GM21576 (cell line): ENCODE results near the gene KLHL36.
A peak's percentile ranks its signal among the peaks of the same experiment; 100 is the strongest.

Experiments used
- ATAC-seq: cut with Tn5 transposase; IDR thresholded peaks from one replicate; pipeline ENCODE4 v1.9.1; 2021; ENCODE audit warnings: mild to moderate bottlenecking, moderate library complexity; ENCODE audit not compliant: unreplicated experiment

Gene KLHL36

DNA sequence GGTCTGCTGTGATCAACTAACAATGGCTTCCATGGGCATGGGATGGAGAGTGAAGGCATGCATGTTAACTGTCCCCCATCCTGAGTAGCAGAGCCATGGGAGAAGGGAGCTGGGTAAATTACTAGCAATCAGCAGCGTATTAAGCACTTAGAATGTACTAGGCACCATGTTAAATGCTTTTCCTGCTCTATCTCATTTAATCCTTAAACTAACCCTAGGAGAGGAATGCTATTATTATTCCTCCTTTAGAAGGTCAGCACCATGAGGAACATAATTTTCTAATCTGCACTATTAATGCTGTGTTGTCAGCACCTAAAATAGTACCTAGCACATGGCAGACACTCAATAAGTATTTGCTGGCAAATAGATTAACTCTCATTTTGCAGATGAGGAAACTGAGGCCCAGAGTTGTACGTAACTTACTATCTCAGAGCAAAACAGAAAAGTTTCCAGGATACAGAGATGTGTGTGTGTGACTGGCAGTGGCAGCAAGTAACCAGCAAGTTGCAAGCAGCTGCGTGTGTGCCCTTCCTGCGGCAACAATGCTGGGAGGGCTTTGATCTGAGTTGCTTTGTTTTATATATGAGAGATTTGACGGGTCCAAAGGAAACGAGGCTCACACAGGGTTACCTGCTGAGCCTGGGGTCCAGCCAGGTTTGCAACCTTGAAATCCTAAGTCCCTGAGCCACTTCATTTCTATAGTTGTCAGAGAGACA is 6.5 kb upstream of the KLHL36 start:
- no peak for ATAC-seq

DNA sequence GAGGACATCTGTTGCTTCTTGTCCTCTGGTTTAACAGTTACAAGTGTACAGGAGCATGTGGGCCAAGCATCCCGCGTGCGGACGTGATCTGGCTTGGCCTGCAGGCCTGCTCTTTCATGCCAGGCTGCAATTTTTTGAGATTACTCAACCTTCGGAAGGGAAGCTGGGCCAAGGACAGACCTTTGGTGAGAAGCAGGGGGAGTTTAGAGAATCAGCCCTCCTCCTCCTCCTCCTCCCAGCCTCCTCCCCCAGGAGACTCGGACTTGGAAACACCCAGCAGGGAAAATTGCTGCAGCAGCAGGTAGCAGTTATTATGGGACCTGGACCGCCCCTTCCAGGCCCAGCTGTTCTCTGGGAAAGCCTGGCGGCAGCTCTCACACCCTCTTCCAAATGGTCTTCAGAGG is 5.1 kb upstream of the KLHL36 start:
- no peak for ATAC-seq

DNA sequence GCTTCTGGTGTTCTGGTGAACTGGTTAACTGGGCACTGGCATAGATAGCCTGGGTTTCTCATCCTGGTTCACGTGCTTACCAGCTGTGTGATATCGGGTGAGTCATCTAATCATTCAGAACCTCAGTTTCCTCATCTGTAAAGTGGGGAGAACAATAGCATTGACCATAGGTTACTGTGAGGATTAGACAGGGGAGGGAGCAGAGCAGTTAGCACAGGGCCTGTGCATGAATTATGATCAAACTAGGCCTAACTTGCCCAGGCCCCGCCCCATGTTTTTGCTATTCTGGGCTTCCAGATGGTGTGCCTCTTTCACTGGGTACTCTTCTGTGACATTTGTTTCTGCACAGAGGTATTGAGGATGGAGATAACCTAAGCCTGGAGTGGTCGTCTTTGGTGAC is 4.6 kb upstream of the KLHL36 start:
- peak; percentile 32 for ATAC-seq

DNA sequence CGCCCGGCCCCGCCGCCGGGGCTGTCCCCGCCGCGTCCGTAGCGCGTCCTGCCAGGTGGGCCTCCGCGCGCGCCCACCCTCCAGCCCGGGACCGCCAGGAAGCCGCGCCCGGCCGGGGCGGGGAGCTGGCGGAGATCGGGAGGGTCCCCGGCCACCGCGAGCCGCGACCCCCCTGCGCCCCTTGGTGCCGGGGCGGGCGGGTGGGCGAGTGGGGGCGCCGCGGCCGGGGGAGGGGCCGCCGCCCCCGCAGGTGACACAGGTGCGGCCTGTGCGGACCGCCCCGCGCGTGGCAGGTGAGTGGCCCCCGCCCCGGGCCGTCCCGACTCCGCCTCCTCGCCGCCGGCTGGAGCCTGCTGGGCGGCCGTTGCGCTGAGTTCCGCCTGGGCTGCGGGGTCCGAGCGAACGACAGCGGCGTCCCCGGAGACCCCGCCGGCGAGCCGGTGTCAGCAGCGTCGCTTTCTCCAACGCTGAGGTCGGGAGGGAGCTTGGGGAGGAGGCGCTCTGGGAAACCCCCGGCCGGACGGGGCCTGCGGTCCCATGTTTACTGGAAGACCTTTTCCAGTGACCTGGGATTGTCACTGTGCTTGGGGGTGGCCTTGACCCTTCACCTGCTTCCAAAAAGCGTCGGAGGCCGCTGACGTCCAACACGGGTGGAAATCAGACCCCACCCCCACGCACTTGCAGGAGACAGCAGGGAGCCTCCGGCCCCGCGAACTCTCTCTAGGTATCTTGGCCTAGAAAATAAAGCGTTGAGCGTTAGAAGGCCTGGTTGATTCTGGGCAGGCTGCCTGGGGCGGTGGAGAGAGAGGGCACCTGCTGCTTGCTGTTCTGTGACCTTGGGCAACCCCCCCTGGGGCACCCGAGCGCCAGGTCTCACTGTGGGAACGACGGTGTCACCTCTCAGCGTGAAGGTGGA is 542 bp downstream of the KLHL36 start:
- ATAC-seq: peak; percentile 51

DNA sequence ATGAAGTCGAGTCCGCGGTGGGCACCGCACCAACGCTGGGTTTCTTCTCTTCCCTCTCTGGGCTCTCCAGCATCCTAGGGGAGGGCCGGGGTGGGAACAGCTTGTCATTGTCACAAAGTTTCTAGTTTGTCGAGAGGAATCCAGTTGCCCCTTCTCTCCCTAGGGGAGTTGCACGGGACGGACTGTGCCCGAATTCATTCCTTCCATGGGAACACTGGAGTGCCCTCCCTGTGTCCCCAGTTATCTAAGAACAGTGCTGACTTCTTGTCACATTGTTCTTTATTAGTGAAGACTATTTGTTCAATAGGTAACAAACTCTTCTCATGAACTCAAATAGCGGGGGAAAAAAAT is 1.2 kb downstream of the KLHL36 start:
- no peak for ATAC-seq

DNA sequence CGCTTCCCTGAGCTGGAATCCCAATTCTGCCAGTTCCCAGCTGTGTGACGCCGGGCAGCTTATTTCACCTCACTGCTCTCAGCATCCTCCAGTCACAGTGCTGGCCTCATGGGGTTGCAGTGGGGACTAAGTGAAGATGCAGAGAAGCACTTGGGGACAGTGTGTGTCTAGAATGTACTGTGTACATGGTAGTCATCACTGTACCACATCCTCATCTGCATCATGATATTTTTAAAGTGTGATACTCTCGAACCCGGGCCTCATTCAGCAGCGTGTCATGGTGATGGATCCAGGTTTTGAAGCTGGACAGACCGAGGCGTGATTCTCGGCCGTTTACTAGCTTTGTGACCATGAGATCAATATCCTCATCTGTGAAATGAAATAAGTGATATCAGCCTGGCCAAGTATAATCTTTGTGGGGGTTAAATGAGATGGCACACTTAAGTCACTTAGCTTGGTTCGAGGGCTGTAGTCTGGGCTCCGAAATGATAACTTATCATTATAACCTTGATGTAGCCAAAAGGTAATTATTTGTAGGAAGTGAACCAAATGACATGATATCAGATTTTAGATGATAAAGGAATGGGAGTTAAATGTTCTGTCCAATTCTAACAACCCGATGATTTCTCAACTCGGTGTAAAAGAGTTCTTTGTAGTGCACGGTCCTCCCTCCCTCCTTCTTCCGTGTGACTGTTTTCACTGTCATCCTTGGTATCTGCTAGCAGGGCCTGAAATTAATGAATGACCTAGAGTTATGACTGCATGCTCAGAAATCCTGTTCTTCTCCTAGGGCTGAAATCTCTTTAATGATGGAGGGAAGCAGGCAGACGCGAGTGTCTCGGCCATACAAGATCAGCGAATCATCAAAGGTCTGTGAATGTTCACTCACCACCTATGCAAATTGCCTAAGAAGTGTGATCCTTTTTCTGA is 2.0 kb downstream of the KLHL36 start:
- no peak for ATAC-seq

DNA sequence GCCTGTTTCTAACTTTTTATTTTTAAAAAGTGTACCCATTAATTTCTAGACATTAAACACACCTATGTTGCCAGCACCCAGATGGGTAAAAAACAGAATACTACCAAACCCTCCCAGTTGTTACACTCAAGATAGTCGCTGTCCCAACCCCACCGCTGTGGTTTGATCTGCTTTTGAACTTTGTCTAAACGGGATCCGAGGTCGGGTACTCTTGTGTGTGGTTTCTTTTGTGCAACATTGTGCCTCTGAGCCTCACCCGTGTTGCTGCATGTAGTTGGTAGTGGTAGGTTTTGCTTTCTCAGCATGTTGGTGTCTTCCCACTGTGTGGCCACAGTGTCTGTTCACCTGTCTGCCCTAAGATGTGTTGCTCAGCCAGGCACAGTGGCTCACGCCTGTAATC is 4.3 kb downstream of the KLHL36 start:
- ATAC-seq: no peak

DNA sequence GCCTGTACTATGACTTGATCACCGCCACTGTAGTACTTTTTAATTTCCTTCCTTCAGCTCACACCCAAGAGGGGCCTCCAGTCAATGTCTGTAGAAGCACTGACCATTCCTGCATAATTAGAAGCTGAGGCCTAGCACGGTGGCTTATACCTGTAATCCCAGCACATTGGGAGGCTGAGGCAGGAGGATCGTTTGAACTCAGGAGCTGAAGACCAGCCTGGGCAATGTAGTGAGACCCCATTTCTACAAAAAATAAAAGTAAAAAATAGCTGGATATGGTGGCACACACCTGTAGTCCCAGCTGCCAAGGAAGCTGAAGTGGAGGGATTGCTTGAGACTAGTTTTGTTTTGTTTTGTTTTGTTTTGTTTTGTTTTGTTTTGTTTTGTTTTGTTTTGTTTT is 5.9 kb downstream of the KLHL36 start:
- ATAC-seq: no peak

DNA sequence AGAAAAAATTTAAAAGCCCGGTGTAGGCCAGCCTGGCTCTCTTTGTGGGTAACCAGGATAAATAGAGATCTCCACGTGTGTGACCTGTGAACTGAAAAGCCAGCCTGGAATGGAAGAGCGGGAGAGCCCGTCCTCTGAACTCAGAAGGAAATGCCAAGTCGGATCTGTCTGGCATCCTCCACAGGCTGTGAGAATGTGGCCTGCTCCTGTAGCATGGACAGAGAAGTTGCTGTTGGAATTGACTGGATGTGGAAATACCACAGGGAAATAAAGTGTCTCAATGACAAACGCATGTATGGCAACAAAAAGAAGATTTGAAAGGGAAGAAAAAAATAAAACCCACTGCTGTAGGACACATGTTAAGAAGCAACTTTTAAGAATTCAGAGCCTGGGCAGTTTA is 6.7 kb downstream of the KLHL36 start:
- no peak for ATAC-seq

DNA sequence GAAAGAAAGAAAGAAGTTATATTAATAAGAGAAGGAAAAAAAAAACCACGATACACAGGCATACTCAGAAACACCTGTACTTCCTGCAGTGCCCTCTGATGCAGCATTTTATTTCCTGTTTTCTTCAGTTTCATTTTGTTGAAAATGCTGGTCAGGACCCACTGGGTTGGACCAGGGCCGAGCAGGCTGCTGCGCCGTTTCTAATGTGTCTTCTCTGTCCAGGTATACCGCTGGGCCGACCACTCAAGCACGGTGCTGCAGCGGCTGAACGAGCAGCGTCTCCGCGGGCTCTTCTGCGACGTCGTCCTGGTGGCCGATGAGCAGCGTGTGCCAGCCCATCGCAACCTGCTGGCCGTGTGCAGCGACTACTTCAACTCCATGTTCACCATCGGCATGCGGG is 8.3 kb downstream of the KLHL36 start:
- ATAC-seq: no peak

DNA sequence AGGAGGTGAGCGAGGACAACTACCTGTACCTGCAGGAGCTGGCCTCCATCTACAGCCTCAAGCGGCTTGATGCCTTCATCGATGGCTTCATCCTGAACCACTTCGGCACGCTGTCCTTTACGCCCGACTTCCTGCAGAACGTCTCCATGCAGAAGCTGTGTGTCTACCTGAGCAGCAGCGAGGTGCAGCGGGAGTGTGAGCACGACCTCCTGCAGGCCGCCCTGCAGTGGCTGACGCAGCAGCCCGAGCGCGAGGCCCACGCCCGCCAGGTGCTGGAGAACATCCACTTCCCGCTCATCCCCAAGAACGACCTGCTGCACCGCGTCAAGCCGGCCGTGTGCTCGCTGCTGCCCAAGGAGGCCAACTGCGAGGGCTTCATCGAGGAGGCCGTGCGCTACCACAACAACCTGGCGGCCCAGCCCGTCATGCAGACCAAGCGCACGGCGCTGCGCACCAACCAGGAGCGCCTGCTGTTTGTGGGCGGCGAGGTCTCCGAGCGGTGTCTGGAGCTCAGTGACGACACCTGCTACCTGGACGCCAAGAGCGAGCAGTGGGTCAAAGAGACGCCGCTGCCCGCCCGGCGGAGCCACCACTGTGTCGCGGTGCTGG is 9.0 kb downstream of the KLHL36 start:
- no peak for ATAC-seq

DNA sequence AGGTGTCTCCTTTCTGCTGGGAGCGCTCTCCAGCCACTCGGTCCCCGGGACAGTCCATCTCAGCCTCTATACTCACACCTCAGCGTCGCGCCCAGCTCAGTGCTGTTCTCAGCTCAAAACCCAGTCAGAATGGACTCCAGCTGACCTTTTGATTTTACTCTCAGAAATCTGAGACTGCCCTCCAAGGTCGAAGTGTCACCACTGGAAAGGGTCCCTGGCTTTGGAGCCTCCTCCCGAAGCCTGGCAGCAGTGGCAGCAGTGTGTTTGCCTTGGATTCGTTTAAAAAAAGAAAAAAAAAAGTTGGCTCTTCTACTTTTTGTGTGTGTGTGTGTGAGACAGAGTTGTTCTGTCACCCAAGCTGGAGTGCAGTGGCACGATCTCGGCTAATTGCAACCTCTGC is 10.4 kb downstream of the KLHL36 start:
- ATAC-seq: no peak

DNA sequence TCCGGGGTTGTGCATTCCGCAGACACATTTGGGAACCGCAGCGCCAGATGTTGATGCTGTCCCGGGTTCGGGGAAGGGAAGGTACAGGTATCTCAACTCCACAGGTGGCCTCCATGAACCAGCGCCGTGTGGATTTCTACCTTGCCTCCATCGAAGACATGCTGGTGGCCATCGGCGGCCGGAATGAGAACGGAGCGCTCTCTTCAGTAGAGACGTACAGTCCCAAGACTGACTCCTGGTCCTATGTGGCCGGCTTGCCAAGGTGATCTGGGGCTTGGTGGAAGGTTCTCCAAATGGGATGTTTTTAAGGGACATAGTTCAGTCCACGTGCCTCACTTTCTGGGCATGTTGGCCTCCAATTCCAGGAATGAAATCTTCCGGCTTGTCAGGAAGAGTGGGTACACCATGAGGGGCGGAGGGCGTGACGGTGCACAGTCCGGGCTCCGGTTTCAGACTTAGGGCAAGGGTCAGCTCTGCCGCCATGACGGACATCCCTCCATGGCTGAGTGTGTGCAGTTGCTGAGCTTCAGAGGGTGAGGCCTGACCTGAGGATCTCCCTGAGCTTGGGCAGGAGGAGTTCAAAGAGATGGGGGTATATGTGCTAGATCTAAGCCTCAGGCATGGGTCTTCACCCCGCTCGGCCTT is 11.5 kb downstream of the KLHL36 start:
- no peak for ATAC-seq

DNA sequence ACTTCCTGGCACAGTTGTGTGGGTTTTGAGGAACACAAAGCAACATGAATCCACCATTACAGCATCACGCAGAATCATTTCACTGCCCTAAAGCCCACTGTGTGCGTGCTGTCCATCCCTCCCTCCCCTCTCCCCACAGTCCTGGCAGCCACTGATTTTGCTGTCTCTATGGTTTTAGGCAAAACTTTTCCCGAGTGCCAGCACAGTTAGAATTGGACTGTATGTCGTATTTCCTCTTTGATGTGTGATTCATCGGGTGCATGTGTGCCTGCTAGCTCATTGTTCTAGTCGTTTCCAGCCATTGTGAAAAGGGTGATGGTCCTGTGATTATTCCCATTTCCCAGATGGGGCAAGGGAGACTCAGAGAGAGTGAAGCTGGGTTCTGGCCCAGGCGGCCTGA is 12.7 kb downstream of the KLHL36 start:
- ATAC-seq: no peak

DNA sequence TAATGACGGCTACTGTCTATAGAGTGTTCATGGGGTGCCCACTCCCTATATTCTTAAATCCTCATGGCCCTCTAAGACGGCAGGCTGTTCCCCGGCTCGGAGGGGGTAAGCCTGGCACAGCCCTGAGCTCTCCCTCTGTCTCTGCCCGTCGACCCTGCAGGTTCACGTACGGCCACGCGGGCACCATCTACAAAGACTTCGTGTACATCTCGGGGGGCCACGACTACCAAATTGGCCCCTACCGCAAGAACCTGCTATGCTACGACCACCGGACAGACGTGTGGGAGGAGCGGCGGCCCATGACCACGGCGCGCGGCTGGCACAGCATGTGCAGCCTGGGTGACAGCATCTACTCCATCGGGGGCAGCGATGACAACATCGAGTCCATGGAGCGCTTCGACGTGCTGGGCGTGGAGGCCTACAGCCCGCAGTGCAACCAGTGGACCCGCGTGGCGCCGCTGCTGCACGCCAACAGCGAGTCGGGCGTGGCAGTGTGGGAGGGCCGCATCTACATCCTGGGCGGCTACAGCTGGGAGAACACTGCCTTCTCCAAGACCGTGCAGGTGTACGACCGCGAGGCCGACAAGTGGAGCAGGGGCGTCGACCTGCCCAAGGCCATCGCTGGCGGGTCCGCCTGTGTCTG is 13.2 kb downstream of the KLHL36 start:
- ATAC-seq: no peak

DNA sequence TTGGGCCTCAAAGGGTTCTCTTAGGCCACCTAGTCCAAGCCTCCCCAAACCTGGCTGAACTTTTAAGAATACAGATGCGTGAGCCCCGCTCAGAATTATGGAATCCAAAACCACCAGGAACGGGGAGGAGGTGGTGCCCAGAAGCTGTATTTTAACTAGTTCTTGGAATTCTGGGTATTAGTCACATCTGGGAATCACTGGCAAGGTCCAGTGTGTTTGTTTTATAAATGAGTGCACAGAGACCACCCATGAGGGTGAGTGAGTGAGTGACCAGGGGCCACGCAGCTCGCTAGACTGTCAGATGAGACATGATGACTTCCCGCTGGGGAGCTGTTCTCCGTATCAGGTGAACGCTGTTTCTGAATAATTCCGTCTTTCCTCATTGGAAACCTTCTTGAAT is 14.2 kb downstream of the KLHL36 start:
- no peak for ATAC-seq

DNA sequence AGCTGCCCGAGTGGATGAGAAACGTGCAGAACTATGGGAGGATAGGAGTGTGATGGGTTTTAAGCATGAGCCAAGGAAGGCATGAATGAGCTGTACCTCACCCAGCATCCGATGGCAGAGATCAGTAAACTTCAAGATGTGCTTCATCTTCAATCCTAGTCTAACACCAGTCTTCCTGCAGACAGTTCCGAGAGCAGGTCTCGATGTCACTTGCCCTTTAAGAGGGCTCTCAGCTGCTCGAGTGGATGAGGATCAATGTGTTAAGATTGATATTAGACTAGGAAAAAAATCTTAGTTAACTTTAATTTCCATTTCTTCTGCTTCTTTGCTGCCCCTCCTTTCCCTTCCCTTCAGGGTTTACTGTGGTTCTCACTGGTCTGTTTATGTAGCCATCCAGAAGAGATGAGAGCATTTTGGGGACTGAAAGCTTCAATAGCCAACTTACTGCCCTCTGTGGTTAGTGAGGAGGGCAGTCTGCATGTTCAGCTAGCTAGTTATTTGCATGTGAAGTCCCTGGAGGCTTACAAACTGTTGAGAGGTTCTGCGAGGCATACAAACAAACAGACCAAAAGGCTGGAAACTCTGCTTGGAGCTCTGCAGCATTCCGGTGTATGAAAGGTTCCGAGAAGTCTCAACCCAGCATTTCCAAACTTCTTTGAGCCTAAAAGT is 15.3 kb downstream of the KLHL36 start:
- peak; percentile 72 for ATAC-seq

DNA sequence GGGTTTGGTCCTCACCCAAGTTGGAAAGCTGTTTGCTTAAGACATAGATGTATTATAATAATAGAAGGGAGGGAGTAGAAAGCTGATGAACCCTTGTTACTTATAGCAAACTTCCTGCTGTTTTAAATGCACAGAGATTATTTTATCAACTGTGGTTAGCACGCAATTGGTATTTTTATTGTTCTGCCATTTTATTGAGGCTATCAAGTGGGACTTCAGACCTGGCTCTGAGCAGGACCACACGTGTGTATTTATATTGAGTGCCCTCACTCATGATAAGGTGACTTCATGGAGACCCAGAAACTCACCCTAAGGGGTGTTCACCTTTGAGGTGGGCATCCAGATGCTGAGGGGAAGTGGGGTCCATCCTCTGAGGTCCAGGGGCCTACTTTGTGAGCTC is 17.0 kb downstream of the KLHL36 start:
- no peak for ATAC-seq

DNA sequence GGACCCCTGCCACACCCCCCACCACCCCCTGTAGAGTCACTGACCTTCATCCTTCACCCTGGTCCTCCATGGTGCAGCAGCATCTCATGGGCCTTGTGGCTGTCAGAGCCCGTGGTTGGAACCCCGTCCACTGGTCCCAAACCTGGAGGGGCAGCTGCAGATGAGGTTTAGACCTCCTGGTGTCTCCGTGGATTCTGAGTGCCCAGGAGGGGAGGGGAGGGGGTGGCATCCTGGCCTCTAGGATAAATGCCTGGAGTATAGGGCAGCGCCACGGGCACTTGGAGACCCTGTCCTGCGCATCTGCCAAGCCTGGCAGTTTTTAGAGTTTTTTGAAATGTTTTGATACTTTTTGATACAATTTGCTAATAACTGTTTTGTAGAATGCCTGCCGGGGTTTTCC is 17.5 kb downstream of the KLHL36 start:
- no peak for ATAC-seq
